Measurements from ENCODE around the gene CHN2.

The CHN2 gene

DNA sequence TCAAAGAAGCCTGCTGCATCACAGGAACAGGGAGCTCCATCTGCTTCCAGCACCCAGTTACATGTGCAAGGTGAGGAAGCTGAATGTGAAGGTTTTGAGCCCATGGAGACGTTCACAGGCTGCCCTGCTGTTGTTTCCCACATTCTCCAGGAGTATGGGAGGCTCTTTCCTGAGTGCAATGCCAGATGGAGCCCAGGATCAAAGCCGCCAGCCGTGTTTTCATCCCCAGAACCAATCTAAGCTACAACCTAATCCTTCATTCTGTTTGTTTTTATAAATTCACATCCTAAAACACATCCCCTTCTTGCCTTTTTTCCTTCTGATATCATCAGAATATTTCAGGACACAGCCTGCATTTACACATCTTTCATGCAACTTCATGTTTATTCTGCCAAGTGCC lies 270.2 kb downstream of the CHN2 start:
- no peak; the same call in 2 of the 3 replicates for ATAC-seq
- TF ChIP-seq BACH2 (CRISPR knock-in tag; IDR thresholded peaks at IDR 0.05; ENCODE audit: borderline replicate concordance) (no peak), ESRRG (CRISPR knock-in tag; IDR thresholded peaks at IDR 0.05) (no peak), ISL1 (CRISPR knock-in tag; IDR thresholded peaks at IDR 0.05) (no peak), GLIS3 (CRISPR knock-in tag; IDR thresholded peaks at IDR 0.05) (no peak), ZC3H10 (CRISPR knock-in tag; IDR thresholded peaks at IDR 0.05) (no peak), SNAI2 (CRISPR knock-in tag; IDR thresholded peaks at IDR 0.05) (no peak)
- TF ChIP-seq, protein P1, sequence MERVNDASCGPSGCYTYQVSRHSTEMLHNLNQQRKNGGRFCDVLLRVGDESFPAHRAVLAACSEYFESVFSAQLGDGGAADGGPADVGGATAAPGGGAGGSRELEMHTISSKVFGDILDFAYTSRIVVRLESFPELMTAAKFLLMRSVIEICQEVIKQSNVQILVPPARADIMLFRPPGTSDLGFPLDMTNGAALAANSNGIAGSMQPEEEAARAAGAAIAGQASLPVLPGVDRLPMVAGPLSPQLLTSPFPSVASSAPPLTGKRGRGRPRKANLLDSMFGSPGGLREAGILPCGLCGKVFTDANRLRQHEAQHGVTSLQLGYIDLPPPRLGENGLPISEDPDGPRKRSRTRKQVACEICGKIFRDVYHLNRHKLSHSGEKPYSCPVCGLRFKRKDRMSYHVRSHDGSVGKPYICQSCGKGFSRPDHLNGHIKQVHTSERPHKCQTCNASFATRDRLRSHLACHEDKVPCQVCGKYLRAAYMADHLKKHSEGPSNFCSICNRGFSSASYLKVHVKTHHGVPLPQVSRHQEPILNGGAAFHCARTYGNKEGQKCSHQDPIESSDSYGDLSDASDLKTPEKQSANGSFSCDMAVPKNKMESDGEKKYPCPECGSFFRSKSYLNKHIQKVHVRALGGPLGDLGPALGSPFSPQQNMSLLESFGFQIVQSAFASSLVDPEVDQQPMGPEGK (CRISPR knock-in tag; IDR thresholded peaks at IDR 0.05; ENCODE audit: borderline replicate concordance), result no peak
- TF ChIP-seq, protein P2, sequence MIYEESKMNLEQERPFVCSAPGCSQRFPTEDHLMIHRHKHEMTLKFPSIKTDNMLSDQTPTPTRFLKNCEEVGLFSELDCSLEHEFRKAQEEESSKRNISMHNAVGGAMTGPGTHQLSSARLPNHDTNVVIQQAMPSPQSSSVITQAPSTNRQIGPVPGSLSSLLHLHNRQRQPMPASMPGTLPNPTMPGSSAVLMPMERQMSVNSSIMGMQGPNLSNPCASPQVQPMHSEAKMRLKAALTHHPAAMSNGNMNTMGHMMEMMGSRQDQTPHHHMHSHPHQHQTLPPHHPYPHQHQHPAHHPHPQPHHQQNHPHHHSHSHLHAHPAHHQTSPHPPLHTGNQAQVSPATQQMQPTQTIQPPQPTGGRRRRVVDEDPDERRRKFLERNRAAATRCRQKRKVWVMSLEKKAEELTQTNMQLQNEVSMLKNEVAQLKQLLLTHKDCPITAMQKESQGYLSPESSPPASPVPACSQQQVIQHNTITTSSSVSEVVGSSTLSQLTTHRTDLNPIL (CRISPR knock-in tag; IDR thresholded peaks at IDR 0.05; ENCODE audit: low read depth), result no peak

DNA sequence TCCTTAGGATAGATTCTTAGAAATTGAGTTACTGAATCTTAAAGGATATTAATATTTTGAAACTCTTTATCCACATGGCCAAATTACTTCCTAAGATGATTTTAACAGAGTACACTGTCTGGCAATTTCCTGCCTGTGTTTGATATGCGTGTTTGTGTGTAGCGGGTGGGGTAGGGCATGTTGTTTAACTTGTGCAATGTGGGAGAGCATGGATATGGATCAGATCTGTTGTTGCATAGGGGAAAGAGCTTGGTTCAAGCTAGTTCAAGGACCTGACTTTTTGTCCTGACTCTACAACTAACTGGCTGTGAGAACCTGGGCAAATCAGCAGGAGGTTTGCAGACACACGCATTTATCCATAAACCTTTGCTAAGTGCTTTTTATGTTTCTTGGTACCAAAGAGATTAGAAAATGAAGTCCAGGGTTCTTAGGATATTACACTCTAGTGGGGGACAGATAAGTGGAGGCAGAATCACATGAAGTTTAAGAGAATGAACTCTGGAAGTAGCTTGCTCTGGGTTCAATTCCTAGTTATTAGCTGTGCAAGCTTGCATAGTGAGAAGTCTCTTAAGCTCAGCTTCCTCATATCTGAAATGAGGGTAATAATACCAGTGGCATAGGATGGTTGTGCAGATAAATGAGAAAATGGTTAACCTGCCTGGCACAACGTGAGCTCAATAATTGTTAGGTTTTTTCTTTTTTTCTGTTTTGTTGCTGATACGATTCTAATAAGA lies 272.8 kb downstream of the CHN2 start:
- TF ChIP-seq SNAI2 (CRISPR knock-in tag; IDR thresholded peaks at IDR 0.05), result no peak
- no peak for TF ChIP-seq ARNTL (CRISPR knock-in tag; IDR thresholded peaks at IDR 0.05; ENCODE audit: borderline replicate concordance, low read depth)
- no peak for TF ChIP-seq GLIS3 (CRISPR knock-in tag; IDR thresholded peaks at IDR 0.05)
- no peak for TF ChIP-seq ZFP30 (CRISPR knock-in tag; IDR thresholded peaks at IDR 0.05)
- TF ChIP-seq, protein P3, sequence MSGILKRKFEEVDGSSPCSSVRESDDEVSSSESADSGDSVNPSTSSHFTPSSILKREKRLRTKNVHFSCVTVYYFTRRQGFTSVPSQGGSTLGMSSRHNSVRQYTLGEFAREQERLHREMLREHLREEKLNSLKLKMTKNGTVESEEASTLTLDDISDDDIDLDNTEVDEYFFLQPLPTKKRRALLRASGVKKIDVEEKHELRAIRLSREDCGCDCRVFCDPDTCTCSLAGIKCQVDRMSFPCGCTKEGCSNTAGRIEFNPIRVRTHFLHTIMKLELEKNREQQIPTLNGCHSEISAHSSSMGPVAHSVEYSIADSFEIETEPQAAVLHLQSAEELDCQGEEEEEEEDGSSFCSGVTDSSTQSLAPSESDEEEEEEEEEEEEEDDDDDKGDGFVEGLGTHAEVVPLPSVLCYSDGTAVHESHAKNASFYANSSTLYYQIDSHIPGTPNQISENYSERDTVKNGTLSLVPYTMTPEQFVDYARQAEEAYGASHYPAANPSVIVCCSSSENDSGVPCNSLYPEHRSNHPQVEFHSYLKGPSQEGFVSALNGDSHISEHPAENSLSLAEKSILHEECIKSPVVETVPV (CRISPR knock-in tag; IDR thresholded peaks at IDR 0.05), result no peak
- TF ChIP-seq ZNF70 (CRISPR knock-in tag; IDR thresholded peaks at IDR 0.05), result no peak
- no peak for TF ChIP-seq ZNF565 (CRISPR knock-in tag; conservative IDR thresholded peaks at IDR 0.05; ENCODE audit: low read depth)
- no peak for TF ChIP-seq ZFP3 (CRISPR knock-in tag; IDR thresholded peaks at IDR 0.05)
- TF ChIP-seq, protein P1 (CRISPR knock-in tag; IDR thresholded peaks at IDR 0.05; ENCODE audit: borderline replicate concordance), result no peak
- no peak for TF ChIP-seq OSR1 (CRISPR knock-in tag; IDR thresholded peaks at IDR 0.05)
- TF ChIP-seq CSDC2 (CRISPR knock-in tag; IDR thresholded peaks at IDR 0.05), result no peak
- TF ChIP-seq, protein P4, sequence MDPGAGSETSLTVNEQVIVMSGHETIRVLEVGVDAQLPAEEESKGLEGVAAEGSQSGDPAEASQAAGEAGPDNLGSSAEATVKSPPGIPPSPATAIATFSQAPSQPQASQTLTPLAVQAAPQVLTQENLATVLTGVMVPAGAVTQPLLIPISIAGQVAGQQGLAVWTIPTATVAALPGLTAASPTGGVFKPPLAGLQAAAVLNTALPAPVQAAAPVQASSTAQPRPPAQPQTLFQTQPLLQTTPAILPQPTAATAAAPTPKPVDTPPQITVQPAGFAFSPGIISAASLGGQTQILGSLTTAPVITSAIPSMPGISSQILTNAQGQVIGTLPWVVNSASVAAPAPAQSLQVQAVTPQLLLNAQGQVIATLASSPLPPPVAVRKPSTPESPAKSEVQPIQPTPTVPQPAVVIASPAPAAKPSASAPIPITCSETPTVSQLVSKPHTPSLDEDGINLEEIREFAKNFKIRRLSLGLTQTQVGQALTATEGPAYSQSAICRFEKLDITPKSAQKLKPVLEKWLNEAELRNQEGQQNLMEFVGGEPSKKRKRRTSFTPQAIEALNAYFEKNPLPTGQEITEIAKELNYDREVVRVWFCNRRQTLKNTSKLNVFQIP (CRISPR knock-in tag; IDR thresholded peaks at IDR 0.05; ENCODE audit: borderline replicate concordance, low read depth), result no peak
- no peak for ATAC-seq

DNA sequence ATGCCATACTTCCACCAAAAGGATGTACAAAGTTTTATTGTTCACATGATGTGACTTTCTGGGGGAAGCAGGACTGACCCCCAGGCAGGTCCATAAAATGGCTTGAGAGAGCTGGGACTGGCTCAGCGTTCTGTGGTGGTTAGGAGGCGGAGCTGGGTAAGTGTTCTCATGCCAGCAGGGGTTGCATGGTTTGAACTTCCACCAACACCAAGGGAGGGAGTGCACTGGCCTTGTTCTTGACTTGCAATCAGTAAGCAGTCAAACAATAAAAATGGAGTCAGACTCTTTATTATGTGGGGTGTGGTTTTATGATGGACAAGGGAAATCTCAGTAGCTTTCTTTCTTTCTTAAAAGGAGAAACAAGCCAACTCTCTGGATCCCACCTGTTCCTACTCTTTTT lies 273.6 kb downstream of the CHN2 start:
- no peak for TF ChIP-seq ZFP3 (CRISPR knock-in tag; IDR thresholded peaks at IDR 0.05)
- TF ChIP-seq, protein P3 (CRISPR knock-in tag; IDR thresholded peaks at IDR 0.05), result no peak
- TF ChIP-seq PPARA (CRISPR knock-in tag; IDR thresholded peaks at IDR 0.05; ENCODE audit: borderline replicate concordance), result no peak
- TF ChIP-seq, protein P2 (CRISPR knock-in tag; IDR thresholded peaks at IDR 0.05; ENCODE audit: low read depth), result no peak
- no peak for TF ChIP-seq ZNF8 (CRISPR knock-in tag; IDR thresholded peaks at IDR 0.05)
- TF ChIP-seq ISL1 (CRISPR knock-in tag; IDR thresholded peaks at IDR 0.05), result no peak
- TF ChIP-seq OSR1 (CRISPR knock-in tag; IDR thresholded peaks at IDR 0.05), result no peak
- TF ChIP-seq, protein P4 (CRISPR knock-in tag; IDR thresholded peaks at IDR 0.05; ENCODE audit: borderline replicate concordance, low read depth), result no peak
- TF ChIP-seq, protein P5, sequence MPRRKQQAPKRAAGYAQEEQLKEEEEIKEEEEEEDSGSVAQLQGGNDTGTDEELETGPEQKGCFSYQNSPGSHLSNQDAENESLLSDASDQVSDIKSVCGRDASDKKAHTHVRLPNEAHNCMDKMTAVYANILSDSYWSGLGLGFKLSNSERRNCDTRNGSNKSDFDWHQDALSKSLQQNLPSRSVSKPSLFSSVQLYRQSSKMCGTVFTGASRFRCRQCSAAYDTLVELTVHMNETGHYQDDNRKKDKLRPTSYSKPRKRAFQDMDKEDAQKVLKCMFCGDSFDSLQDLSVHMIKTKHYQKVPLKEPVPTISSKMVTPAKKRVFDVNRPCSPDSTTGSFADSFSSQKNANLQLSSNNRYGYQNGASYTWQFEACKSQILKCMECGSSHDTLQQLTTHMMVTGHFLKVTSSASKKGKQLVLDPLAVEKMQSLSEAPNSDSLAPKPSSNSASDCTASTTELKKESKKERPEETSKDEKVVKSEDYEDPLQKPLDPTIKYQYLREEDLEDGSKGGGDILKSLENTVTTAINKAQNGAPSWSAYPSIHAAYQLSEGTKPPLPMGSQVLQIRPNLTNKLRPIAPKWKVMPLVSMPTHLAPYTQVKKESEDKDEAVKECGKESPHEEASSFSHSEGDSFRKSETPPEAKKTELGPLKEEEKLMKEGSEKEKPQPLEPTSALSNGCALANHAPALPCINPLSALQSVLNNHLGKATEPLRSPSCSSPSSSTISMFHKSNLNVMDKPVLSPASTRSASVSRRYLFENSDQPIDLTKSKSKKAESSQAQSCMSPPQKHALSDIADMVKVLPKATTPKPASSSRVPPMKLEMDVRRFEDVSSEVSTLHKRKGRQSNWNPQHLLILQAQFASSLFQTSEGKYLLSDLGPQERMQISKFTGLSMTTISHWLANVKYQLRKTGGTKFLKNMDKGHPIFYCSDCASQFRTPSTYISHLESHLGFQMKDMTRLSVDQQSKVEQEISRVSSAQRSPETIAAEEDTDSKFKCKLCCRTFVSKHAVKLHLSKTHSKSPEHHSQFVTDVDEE (CRISPR knock-in tag; IDR thresholded peaks at IDR 0.05), result no peak
- no peak for TF ChIP-seq ZFP30 (CRISPR knock-in tag; IDR thresholded peaks at IDR 0.05)
- no peak for TF ChIP-seq BACH2 (CRISPR knock-in tag; IDR thresholded peaks at IDR 0.05; ENCODE audit: borderline replicate concordance)
- no peak for ATAC-seq

Measured in SK-N-SH treated with all-trans-retinoic acid at 6 μM for 48 hours (cell line).